Right cardiac atrium (tissue), 5 donors: ENCODE measurements around the gene KDM4C. TPM values are rescaled to one million over a fixed set of nuclear protein-coding genes. Genes with fewer than 3 reads are reported as not detected.
"Not testable (repeated sequence)": the region's sequence is repeated elsewhere in the genome, so short reads cannot be mapped to it uniquely, and the experiment has no call there.

Experiments used
- ATAC-seq, 2 donors: fragments of 200-7000 bp; cut with Tn5 transposase; one replicate each; pipeline versions ENCODE4 v1.8.0 to v1.9.1; 2020; ENCODE audit warnings: moderate library complexity in 2 of 2, mild to moderate bottlenecking in 1 of 2
- DNase-seq, 3 donors: peaks; one replicate each; pipeline ENCODE4 v3.0.0-alpha.2; 2020
- H3K27ac ChIP-seq: one replicate; pipeline ENCODE4 v1.5.1; 2013; ENCODE audit warnings: mild to moderate bottlenecking, low read length, control low read depth, moderate library complexity
- H3K27me3 ChIP-seq: one replicate; pipeline ENCODE4 v1.6.1; 2013; ENCODE audit not compliant: control insufficient read depth, insufficient read depth
- H3K4me1 ChIP-seq: one replicate; pipeline ENCODE4 v1.6.1; 2013; ENCODE audit warnings: low read length; ENCODE audit not compliant: control insufficient read depth, insufficient read depth
- H3K4me3 ChIP-seq: one replicate; pipeline ENCODE4 v1.5.1; 2013; ENCODE audit warnings: low read length, control low read depth
- H3K9me3 ChIP-seq: one replicate; pipeline ENCODE4 v1.6.1; 2013; ENCODE audit warnings: low read length; ENCODE audit not compliant: control insufficient read depth
- WGBS: extraction: QIAGEN DNeasy Blood & Tissue Kit; methylation state at CpG from one replicate; pipeline ENCODE4 v1.1.7; 2013; 5-methylcytosine and 5-hydroxymethylcytosine counted together
- intact Hi-C, 4 donors: fragments of 100-400 bp; cut with DNase I; formaldehyde crosslinking; loops; one replicate each; pipeline versions ENCODE4 v1.11.0 to v1.14.0; 2022 to 2023
- long read RNA-seq, 4 donors: library from polyadenylated mRNA; unstranded; transcript quantifications; one replicate each; pipeline ENCODE4 v2.0.0, GENCODE V29; 2020 to 2021
- polyA plus RNA-seq: library from polyadenylated mRNA; stranded (reverse); fragments of 200-250 nt; gene quantifications from one replicate; pipeline ENCODE4 v1.2.3, GENCODE V29; 2013
- total RNA-seq, 4 donors: library from RNA; stranded (reverse); fragmentation: NEBNext Ultra II Directional; extraction: Animal tissue kit (Norgen Biotek cat#: 25700); gene quantifications; one replicate each; pipeline ENCODE4 v1.2.1, GENCODE V29; 2021
- donor health status: healthy with polysubstance abuse.
- donor health status: DM: no; HTN: yes; CAD: no.
- donor health status: DM: no; HTN: no; CAD: no.
- donor health status: DM: no; HTN: yes; CAD: no; lungs with severe emphysema.
- donor health status: DM: yes; HTN: yes; CAD: no.

The KDM4C gene
- 10 to 100 TPM; 16.0 to 20.6 (median 17.5) TPM for total RNA-seq
- 6.4 TPM for polyA plus RNA-seq
- long read RNA-seq, donor 1, full-length matches to known transcripts, result 4 of 19 reads
- long read RNA-seq, donor 1, partial matches to known transcripts, result 8 of 19 reads
- long read RNA-seq, donor 1, other reads (novel, unspliced or antisense), result 7 of 19 reads
- long read RNA-seq, donor 2, full-length matches to known transcripts, result 5 of 13 reads
- long read RNA-seq, donor 2, partial matches to known transcripts, result 4 of 13 reads
- long read RNA-seq, donor 2, other reads (novel, unspliced or antisense), result 4 of 13 reads
- long read RNA-seq, donor 3, full-length matches to known transcripts, result 28 of 58 reads
- long read RNA-seq, donor 3, partial matches to known transcripts, result 10 of 58 reads
- long read RNA-seq, donor 3, other reads (novel, unspliced or antisense), result 20 of 58 reads
- long read RNA-seq, donor 4, full-length matches to known transcripts, result 1 of 10 reads
- long read RNA-seq, donor 4, partial matches to known transcripts, result 6 of 10 reads
- long read RNA-seq, donor 4, other reads (novel, unspliced or antisense), result 3 of 10 reads

DNA sequence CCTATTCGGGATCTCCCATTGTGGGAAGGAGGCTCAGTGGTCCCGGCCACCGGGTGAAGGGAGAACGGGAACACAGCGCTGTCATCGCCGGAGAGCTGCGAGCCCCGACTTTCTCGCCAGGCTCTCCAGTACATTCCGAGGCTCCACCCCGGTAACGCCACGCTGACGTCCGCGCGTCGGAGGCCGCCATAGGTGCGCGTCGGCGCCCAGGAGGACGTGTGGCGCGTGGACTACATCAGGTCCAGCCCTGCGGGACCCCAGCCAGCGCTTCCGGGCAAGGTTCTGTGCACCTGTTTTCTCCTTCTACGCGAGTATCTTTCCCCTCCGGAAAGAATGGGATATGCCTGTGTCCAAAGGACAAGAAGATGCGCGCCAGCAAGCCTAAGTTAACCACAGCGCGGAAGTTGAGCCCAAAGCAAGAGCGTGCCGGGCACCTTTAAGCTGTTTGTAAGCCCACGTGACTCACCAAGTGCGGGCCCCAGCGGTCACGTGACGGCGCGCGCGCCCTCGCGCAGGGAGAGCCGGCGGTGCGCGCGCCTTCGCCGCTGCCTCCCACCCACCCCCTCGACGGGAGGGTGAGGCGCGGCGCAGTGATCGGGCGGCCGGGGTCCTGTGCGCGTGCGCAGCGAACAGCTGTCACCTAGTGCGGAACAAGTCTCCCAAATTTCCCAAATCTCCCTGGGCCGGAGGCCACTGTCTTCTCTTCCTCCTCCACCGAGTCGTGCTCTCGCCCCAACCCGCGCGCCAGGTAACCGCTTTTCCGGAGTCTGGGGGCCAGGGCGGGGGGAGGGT is at the start of gene KDM4C:
Gene KDM4C, plus strand, starts transcription at position 518 of the 792 bp plus-strand sequence. CDS start 35,016 bp downstream, outside the sequence.
- Histone ChIP-seq H3K4me1 (no peaks in the 10 kb centered on the region), H3K27ac (peak within 1 kb of the TSS; percentile 79), H3K9me3 (no peaks in the 10 kb centered on the region), H3K4me3 (peak within 1 kb of the TSS; percentile 83), H3K27me3 (no peaks in the 10 kb centered on the region)
- ATAC-seq (peak; percentile 96 to 97), DNase-seq (peak; percentile 97 to 99 (median 98))
- WGBS, result under 1% methylated on average over 80 of the region's 80 CpGs
- intact Hi-C loops, result no loop called here

DNA sequence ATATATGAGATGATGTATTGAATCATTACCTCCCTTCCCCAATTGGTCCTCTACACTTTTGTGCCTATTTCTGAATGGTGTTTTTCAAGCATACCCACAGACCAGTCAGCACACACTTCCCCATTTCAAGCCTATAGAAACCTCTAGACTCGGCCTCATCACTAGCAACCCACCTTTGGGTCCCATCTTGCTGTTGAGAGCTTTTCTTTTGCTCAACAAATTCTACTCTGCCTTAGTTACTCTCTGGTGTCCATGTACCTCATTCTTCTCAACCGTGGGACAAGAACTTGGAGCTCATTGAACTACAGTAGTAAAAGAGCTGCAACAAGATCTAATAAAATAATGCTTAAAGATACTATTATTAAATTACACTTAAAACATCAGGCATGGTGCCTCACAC is 49.0 kb upstream of the KDM4C start:
- WGBS, result 89% methylated on average over 2 of the region's 2 CpGs
- Histone ChIP-seq H3K27ac (no peak overlapping the region), H3K9me3 (no peaks in the 10 kb centered on the region), H3K4me1 (no peaks in the 10 kb centered on the region), H3K4me3 (no peak overlapping the region), H3K27me3 (no peaks in the 10 kb centered on the region)
- DNase-seq (no peak), ATAC-seq (no peak)
- intact Hi-C loops, result no loop called here

DNA sequence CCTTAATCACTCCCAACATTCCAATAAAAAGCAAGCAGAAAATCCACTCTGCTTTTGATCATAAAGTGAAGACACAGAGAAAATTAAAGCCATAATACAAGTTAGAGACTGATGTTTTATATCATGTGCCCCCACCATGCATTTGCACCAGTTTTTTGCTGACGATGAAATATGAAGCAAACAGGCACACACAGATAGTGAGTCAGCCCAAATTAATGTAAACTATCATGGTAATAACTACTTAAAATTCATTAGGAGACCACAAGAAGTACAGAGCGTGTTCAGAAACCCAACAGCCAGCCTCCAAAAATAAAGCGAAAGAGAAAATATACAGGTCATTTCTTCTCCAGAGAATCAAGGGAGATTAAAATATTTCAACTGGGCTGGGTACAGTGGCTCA is 46.4 kb upstream of the KDM4C start:
- 82% methylated on average over 3 of the region's 3 CpGs for WGBS
- Histone ChIP-seq H3K27me3 (no peaks in the 10 kb centered on the region), H3K4me3 (no peak overlapping the region), H3K27ac (no peak overlapping the region), H3K4me1 (peaks cover 2% of the 10 kb centered on the region), H3K9me3 (no peaks in the 10 kb centered on the region)
- intact Hi-C loops, result no loop called here
- ATAC-seq, result no peak
- no peak for DNase-seq

DNA sequence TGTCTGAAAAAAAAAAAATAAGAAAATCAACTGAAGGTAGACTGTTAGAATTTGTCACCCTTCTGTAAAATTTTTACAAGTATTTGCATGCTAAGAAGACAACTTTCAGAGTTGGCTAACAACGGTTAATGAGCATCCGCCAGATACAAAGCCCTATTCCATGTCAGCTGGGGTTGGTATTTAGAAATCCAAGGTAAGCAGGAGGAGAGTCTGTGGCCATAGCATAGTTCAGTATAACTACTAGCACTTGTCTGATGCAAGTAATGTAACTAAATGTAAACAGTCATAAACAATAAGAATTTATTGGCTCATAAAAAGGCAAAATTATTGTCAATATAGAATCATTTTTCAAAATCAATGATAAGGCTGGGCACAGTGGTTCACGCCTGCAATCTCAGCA is 45.7 kb upstream of the KDM4C start:
- no peak for DNase-seq
- Histone ChIP-seq H3K9me3 (no peaks in the 10 kb centered on the region), H3K27me3 (no peaks in the 10 kb centered on the region), H3K27ac (no peak overlapping the region), H3K4me3 (no peak overlapping the region), H3K4me1 (peaks cover 2% of the 10 kb centered on the region)
- no peak for ATAC-seq
- 87% methylated on average over 3 of the region's 3 CpGs for WGBS
- intact Hi-C loops, result no loop called here

DNA sequence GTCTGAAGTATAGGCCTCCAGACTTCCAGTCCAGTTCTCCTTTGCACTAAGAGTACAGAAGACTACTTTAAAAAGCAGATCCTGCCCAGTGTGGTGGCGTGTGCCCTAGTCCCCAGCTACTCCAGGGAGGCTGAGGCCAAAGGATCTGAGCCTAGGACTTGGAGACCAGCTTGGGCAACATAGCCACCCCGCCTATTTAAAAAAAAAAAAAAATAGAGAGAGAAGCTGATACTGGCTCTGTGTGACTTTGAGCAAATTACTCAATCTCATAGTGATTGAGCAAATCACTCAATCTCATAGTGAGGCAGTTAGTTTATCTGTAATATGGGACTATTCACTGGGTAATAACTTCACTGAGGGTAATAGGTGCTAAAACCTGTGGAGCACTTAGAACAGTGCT is 43.6 kb upstream of the KDM4C start:
- intact Hi-C loops, result no loop called here
- no peaks in the 10 kb centered on the region for H3K9me3 ChIP-seq
- 94% methylated on average over 2 of the region's 2 CpGs for WGBS
- no peak for ATAC-seq
- no peak overlapping the region for H3K27ac ChIP-seq
- no peaks in the 10 kb centered on the region for H3K27me3 ChIP-seq
- H3K4me3 ChIP-seq, result no peak overlapping the region
- no peak for DNase-seq
- H3K4me1 ChIP-seq, result peaks cover 2% of the 10 kb centered on the region

DNA sequence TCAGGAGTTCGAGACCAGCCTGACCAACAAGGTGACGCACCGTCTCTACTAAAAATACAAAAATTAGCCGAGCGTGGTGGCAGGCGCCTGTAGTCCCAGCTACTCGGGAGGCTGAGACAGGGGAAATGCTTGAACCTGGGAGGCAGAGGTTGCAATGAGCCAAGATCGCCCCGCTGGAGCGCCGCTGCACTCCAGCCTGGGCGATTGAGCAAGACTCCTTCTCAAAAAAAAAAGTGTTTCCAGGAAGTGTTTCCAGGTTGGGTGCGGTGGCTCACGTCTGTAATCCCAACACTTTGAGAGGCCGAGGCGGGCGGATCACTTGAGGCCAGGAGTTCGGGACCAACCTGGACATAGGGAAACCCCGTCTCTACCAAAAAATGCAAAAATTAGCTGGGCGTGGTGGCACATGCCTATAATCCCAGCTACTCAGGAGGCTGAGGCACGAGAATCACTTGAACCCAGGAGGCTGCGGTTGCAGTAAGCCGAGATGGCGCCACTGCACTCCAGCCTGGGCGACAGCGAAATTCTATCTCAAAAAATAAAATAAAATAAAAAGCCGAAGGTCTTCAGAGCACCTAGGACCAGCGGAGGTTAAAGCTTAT is 42.5 kb upstream of the KDM4C start:
- ATAC-seq, H3K9me3 ChIP-seq, H3K27me3 ChIP-seq, H3K4me1 ChIP-seq, DNase-seq, intact Hi-C loops, H3K27ac ChIP-seq: not testable (repeated sequence)
- peak overlapping the region; percentile 32 for H3K4me3 ChIP-seq
- WGBS, result 91% methylated on average over 28 of the region's 28 CpGs

DNA sequence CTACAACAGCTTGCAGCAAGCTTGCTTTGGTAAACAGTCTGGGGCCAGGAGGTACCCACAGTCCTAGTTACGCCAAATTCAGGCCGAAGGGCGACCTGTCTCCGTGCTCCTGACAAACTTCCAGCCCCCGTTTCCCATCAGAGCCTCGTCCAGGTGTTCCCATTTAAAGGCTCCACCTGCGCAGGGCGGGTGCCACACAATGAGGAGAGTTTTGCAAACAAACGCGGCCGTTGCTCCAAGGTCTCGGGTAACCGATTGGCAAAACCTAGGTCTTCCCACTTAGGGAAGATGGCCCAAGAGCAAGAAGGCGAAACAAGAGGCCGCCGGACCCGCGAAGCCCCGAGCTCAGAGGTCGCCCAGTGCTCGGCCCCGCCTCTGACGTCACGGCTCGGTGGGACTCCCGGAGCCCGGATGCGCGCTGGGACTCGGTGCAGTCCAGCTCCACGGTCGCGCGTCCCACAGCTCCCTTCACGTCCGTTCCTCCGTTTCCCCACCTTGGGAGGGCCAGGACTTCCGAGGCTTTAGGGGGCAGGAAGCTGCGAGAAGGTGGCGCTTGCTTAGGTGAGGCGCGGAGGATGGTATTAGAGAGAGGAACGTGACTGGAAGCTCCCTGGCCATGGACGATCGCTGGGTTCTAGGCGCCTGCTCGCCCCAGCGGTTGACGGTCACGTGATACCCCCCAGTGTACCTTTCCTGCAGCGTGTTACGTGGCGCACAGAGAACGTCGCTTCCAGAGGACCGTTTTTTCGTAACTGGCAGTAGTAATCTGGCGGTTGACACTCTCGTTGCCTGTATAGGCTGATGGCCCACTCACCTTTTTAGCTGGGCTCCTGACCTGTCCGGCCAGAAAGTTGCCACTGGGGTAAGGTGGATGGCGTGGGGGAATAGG is 41.8 kb upstream of the KDM4C start:
- peak; percentile 90 to 94 for ATAC-seq

DNA sequence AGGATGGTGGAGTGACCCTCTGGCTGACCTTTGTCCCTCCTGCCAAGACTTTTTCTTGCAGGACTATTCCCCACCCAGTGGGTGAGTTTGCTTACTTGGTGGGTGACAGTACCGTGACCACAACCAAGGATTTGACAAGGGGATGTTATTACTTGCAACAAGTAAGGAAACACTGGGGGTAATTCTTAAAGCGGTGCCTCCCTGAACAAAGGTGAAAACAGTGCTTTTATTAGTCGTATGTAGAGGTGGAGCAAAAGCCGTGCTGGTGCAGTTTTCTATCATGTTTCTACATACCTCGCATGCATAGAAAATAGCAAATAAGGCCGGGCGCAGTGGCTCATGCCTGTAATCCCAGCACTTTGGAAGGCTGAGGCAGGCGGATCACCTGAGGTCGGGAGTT is 41.0 kb upstream of the KDM4C start:
- DNase-seq (no peak), ATAC-seq (no peak)
- intact Hi-C loops, result no loop called here
- H3K4me1 ChIP-seq, result peaks cover 2% of the 10 kb centered on the region
- H3K4me3 ChIP-seq, result no peak overlapping the region
- WGBS, result 91% methylated on average over 9 of the region's 9 CpGs
- H3K9me3 ChIP-seq, result no peaks in the 10 kb centered on the region
- H3K27me3 ChIP-seq, result no peaks in the 10 kb centered on the region
- no peak overlapping the region for H3K27ac ChIP-seq

More for the DNA sequence above, 41.8 kb upstream of the KDM4C start:
- Histone ChIP-seq H3K9me3 (no peaks in the 10 kb centered on the region), H3K4me3 (peak overlapping the region; percentile 32), H3K4me1 (peaks cover 2% of the 10 kb centered on the region), H3K27ac (no peak overlapping the region), H3K27me3 (no peaks in the 10 kb centered on the region)
- peak; percentile 62 to 87 (median 85) for DNase-seq
- intact Hi-C loops, result no loop called here
- 21% methylated on average over 61 of the region's 61 CpGs for WGBS

DNA sequence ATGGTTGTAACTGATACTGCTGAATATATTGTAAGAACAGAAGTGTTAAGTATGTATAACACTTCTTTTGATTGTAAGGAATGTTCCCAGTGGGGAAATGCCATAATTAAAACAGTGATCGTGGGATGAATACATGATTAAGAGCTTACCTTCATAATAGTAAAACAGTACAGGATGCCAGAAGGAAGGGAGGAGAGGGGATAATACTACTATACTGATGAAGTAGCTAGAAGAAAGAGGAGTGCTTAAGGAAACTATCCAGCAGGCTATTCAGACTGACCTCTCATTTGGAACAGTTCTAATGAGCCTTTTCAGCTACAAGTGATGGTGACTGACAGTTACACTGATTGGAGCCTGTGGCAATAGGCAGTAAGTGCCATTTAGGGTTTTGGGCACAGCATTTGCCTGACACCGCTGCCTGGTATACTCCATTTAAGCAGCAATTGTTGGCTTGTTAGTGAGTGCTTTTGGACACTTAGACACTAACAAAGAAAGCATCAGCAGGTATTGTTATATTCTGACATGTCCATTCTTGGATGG is 33.8 kb upstream of the KDM4C start:
- H3K4me3 ChIP-seq, result no peak overlapping the region
- no peaks in the 10 kb centered on the region for H3K4me1 ChIP-seq
- ATAC-seq (no peak), DNase-seq (no peak)
- H3K9me3 ChIP-seq, result no peaks in the 10 kb centered on the region
- no peaks in the 10 kb centered on the region for H3K27me3 ChIP-seq
- WGBS, result 78% methylated on average over 2 of the region's 2 CpGs
- intact Hi-C loops, result no loop called here
- no peak overlapping the region for H3K27ac ChIP-seq

DNA sequence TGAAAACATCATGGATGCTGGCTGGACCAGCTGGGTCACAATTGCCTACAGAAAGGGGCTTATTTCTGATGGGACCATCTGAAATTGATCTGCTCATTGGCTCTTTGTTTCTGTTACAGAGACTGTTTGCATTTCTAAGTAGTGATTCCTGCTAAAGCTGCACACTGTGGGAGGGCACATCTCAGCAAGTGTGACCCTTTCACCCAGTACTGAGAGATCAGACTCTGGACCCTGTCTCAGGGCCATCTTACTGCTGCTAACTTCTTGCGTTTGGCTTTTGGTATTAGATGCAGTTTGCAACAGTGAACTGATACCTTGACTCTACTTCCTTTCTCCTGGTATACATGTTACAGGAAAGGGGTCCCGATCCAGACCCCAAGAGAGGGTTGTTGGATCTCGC is 24.5 kb upstream of the KDM4C start:
- Histone ChIP-seq H3K4me1 (no peaks in the 10 kb centered on the region), H3K4me3 (no peak overlapping the region), H3K27ac (no peak overlapping the region), H3K27me3 (no peaks in the 10 kb centered on the region), H3K9me3 (no peaks in the 10 kb centered on the region)
- no peak for ATAC-seq
- DNase-seq, result no peak
- WGBS, result 91% methylated on average over 3 of the region's 3 CpGs
- intact Hi-C loops, result no loop called here
